Esophagus squamous epithelium (tissue), 4 donors: ENCODE measurements around the gene COL26A1.

ENCODE experiments used
- CTCF ChIP-seq, 6 experiments: fragments of 450-650 bp in 4 of 6; fragments of 200-600 bp in 2 of 6; sonication (generic) in 2 of 6; IDR thresholded peaks; one replicate each; pipeline ENCODE4 v1.5.1; 2016 to 2019; ENCODE audit warnings: antibody characterized with exemption in 6 of 6, mild to moderate bottlenecking in 4 of 6, moderate library complexity in 4 of 6
- POLR2A ChIP-seq, 4 donors: fragments of 450-650 bp; IDR thresholded peaks; one replicate each; pipeline ENCODE4 v1.6.1; 2017; ENCODE audit warnings: antibody characterized with exemption in 4 of 4, mild to moderate bottlenecking in 4 of 4, moderate library complexity in 3 of 4

- TF ChIP-seq CTCF (IDR thresholded peaks at IDR 0.05), result no peak
- TF ChIP-seq POLR2A (IDR thresholded peaks at IDR 0.05), result no peak
Measured at GRCh38 chr7:101602082-101602481, 239.4 kb downstream of the COL26A1 start.
